A549 (cell line): ENCODE measurements around the gene GDNF.

Experiments
- CEBPB ChIP-seq, 2 experiments: fragments of >200 bp in 1 of 2; sonication (Bioruptor Twin) in 1 of 2; formaldehyde crosslinking in 1 of 2; IDR thresholded peaks; 2 replicates each; pipeline ENCODE4 v1.6.1; 2012 to 2016
- CTCF ChIP-seq: fragments of >200 bp; sonication (Bioruptor Twin); formaldehyde crosslinking; IDR thresholded peaks from 3 replicates; pipeline ENCODE4 v1.5.1; 2016
- EP300 ChIP-seq, 2 experiments: fragments of >200 bp; sonication (Bioruptor Twin); formaldehyde crosslinking; IDR thresholded peaks; 2 replicates in 1 of 2; 3 replicates in 1 of 2; pipeline ENCODE4 v1.6.1; 2016 to 2017
- KDM1A ChIP-seq: fragments of 200-600 bp; sonication (generic); IDR thresholded peaks from 2 replicates; pipeline ENCODE4 v1.6.1; 2016; ENCODE audit warnings: low read depth, mild to moderate bottlenecking
- MAX ChIP-seq: IDR thresholded peaks from 2 replicates; pipeline ENCODE4 v1.6.1; 2012
- RFX5 ChIP-seq: fragments of 450-650 bp; IDR thresholded peaks from 2 replicates; pipeline ENCODE4 v1.7.1; 2014; ENCODE audit warnings: antibody characterized with exemption, mild to moderate bottlenecking, moderate library complexity

- no peak for TF ChIP-seq CTCF
- no peak for TF ChIP-seq MAX
- no peak for TF ChIP-seq EP300 (IDR thresholded peaks at IDR 0.05)
- TF ChIP-seq KDM1A, result no peak
- no peak for TF ChIP-seq CEBPB (IDR thresholded peaks at IDR 0.05)
- no peak for TF ChIP-seq RFX5
Measured at GRCh38 chr5:37807015-37807414, 32.8 kb downstream of the GDNF start.
